ENCODE data around the gene APMAP. TPM values are rescaled to one million over a fixed set of nuclear protein-coding genes. Genes with fewer than 3 reads are reported as not detected.

Gene APMAP
- total RNA-seq, 2 experiments from 2014 or later: 36.7 to 40.0 TPM

- Mint-ChIP-seq H3K9me3 (no peaks in the 10 kb centered on the region), H3K27me3 (no peaks in the 10 kb centered on the region), H3K36me3 (ENCODE audit: low read depth) (no peaks in the 10 kb centered on the region), H3K27ac (peak overlapping the region; percentile 23), H3K4me1 (ENCODE audit: low read depth) (peaks cover 68% of the 10 kb centered on the region), H3K4me3 (no peak overlapping the region)
- intact Hi-C loops (cut with micrococcal nuclease): no loop called here
- ChIA-PET CTCF (no interaction called here), POLR2A (interaction anchor here (0.9 kb wide), 2 partner anchors 26 to 370 kb away, joined by 3 read pairs; no protein-coding TSS in a partner anchor)
- no peak for TF ChIP-seq CTCF (IDR thresholded peaks at IDR 0.05)
- ATAC-seq (no peak), DNase-seq (no peak)
Measured at GRCh38 chr20:25038591-25039015, 46.1 kb upstream of the APMAP start.

GRCh38 chr20:25038103-25038410, 45.5 kb upstream of the APMAP start:
- no peak for ATAC-seq
- no peak for DNase-seq
- CTCF ChIA-PET: interaction anchor here (1.7 kb wide), 1 partner anchor 15 kb away, joined by 5 read pairs; no protein-coding TSS in a partner anchor
- intact Hi-C loops (cut with micrococcal nuclease): no loop called here
- H3K36me3 Mint-ChIP-seq (ENCODE audit: low read depth): no peaks in the 10 kb centered on the region
- H3K27ac Mint-ChIP-seq: peak overlapping the region; percentile 57
- no peak for TF ChIP-seq CTCF (IDR thresholded peaks at IDR 0.05)
- POLR2A ChIA-PET: interaction anchor here (0.8 to 0.9 kb wide), 3 partner anchors 12 to 370 kb away, joined by 3 to 4 read pairs (median 3); no protein-coding TSS in a partner anchor
- H3K4me3 Mint-ChIP-seq: no peak overlapping the region
- H3K4me1 Mint-ChIP-seq (ENCODE audit: low read depth): peaks cover 64% of the 10 kb centered on the region
- H3K9me3 Mint-ChIP-seq: no peaks in the 10 kb centered on the region
- no peaks in the 10 kb centered on the region for H3K27me3 Mint-ChIP-seq

- TF ChIP-seq CTCF (IDR thresholded peaks at IDR 0.05): no peak
- Mint-ChIP-seq H3K4me3 (no peak overlapping the region), H3K27ac (peak overlapping the region; percentile 57), H3K36me3 (ENCODE audit: low read depth) (no peaks in the 10 kb centered on the region), H3K9me3 (no peaks in the 10 kb centered on the region), H3K27me3 (no peaks in the 10 kb centered on the region), H3K4me1 (ENCODE audit: low read depth) (peaks cover 60% of the 10 kb centered on the region)
- intact Hi-C loops (cut with micrococcal nuclease): no loop called here
- ATAC-seq (peak; percentile 80), DNase-seq (peak; percentile 46)
- CTCF ChIA-PET: interaction anchor here (1.0 to 1.7 kb wide), 4 partner anchors 7 to 42 kb away, joined by 3 to 5 read pairs (median 4); no protein-coding TSS in a partner anchor
- POLR2A ChIA-PET: interaction anchor here (0.8 to 0.9 kb wide), 2 partner anchors 12 to 27 kb away, joined by 3 to 4 read pairs; no protein-coding TSS in a partner anchor
Measured at GRCh38 chr20:25037288-25038102, 44.9 kb upstream of the APMAP start.

DNA sequence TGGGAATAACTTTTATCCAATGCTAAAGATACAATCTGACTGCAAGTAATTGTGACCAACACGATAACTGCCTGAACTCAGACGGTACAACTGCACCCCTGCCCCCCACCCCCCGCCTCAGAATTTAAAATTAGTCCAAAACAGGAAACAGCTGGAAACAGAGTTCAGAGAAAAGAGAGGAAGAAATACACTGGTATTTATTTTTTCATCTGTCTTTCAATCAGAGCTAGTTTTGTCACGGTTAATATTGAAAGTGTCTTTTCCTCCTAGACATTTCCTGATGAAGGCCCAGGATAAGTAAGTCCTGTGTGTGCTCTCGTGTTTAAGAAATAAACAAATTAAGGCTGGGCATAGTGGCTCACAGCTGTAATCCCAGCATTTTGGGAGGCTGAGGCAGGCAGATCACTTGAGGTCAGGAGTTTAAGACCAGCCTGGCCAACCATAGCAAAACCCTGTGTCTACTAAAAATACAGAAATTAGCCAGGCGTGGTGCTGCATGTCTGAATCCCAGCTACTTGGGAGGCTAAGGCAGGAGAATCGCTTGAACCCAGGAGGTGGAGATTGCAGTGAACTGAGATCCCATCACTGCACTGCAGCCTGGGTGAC, 43.9 kb upstream of the APMAP start:
- Mint-ChIP-seq H3K27me3 (no peaks in the 10 kb centered on the region), H3K4me1 (ENCODE audit: low read depth) (peaks cover 50% of the 10 kb centered on the region), H3K4me3 (peak overlapping the region; percentile 16), H3K27ac (peak overlapping the region; percentile 57), H3K36me3 (ENCODE audit: low read depth) (no peaks in the 10 kb centered on the region), H3K9me3 (no peaks in the 10 kb centered on the region)
- DNase-seq (no peak), ATAC-seq (no peak)
- intact Hi-C loops (cut with micrococcal nuclease): no loop called here
- no peak for TF ChIP-seq CTCF (IDR thresholded peaks at IDR 0.05)
- CTCF ChIA-PET: interaction anchor here (1.0 to 1.7 kb wide), 4 partner anchors 8 to 41 kb away, joined by 3 to 5 read pairs (median 4); no protein-coding TSS in a partner anchor
- POLR2A ChIA-PET: interaction anchor here (0.6 to 1.7 kb wide), 3 partner anchors 20 to 972 kb away, joined by 3 to 6 read pairs (median 3); no protein-coding TSS in a partner anchor
